ENCODE results near the gene LRP2.

DNA sequence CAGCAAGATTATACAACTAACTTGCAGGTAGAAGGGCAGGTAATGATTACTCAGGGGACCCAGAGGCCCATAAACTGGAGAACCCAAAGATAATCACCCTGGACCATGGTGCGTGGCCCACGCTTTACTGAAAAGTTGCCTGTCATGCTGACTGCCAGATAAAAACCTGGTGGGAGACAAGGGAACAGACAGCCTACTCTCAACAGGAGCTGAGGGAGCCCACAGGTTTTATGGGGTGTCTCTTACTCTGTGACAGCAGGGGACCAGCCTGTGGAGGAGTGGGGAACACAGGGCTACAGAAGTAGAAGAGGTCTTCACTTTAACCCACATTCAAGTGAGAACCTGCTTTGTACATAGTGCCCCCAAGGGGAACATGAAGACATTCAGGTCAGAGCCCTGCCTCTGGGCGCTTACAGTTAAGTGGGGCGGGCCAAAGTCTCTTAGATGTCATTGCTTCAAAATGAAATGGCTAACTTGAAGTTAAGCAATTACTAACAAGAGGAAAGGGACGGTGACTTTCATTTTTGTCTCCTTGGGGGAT lies 232.6 kb downstream of the LRP2 start:
- TF ChIP-seq, protein P1, sequence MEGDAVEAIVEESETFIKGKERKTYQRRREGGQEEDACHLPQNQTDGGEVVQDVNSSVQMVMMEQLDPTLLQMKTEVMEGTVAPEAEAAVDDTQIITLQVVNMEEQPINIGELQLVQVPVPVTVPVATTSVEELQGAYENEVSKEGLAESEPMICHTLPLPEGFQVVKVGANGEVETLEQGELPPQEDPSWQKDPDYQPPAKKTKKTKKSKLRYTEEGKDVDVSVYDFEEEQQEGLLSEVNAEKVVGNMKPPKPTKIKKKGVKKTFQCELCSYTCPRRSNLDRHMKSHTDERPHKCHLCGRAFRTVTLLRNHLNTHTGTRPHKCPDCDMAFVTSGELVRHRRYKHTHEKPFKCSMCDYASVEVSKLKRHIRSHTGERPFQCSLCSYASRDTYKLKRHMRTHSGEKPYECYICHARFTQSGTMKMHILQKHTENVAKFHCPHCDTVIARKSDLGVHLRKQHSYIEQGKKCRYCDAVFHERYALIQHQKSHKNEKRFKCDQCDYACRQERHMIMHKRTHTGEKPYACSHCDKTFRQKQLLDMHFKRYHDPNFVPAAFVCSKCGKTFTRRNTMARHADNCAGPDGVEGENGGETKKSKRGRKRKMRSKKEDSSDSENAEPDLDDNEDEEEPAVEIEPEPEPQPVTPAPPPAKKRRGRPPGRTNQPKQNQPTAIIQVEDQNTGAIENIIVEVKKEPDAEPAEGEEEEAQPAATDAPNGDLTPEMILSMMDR (conservative IDR thresholded peaks at IDR 0.05 in 1 of 2, IDR thresholded peaks at IDR 0.05 in 1 of 2; ENCODE audit: low read depth in 1 of 2, low read length in 2 of 2) = no peak
- no peak for TF ChIP-seq EZH2 (IDR thresholded peaks at IDR 0.05; ENCODE audit: low read length, missing control alignments)
